Upper lobe of left lung (tissue), 6 donors: ENCODE measurements around the gene IL17D. TPM values are rescaled to one million over a fixed set of nuclear protein-coding genes. Genes with fewer than 3 reads are reported as not detected.
A peak's percentile ranks its signal among the peaks of the same experiment; 100 is the strongest.

ENCODE experiments used
- ATAC-seq, 2 donors: fragments of 200-7000 bp; cut with Tn5 transposase; one replicate each; pipeline ENCODE4 v1.9.1; 2022; ENCODE audit warnings: mild to moderate bottlenecking in 2 of 2, moderate library complexity in 2 of 2; ENCODE audit not compliant: low FRiP score in 2 of 2
- DNase-seq, 2 donors: peaks; one replicate each; pipeline ENCODE4 v3.0.0-alpha.2; 2019 to 2020
- H3K27ac ChIP-seq, 4 donors: fragments of 200-600 bp; sonication (generic); one replicate each; pipeline ENCODE4 v1.5.1; 2016 to 2019
- H3K27me3 ChIP-seq, 4 donors: fragments of 200-600 bp; sonication (generic); one replicate each; pipeline ENCODE4 v1.5.1; 2017 to 2019
- H3K36me3 ChIP-seq, 4 donors: fragments of 200-600 bp; sonication (generic); one replicate each; pipeline ENCODE4 v1.5.1; 2016 to 2019
- H3K4me1 ChIP-seq, 4 donors: fragments of 200-600 bp; sonication (generic); one replicate each; pipeline ENCODE4 v1.5.1; 2018 to 2019
- H3K4me3 ChIP-seq, 4 donors: fragments of 200-600 bp; sonication (generic); one replicate each; pipeline ENCODE4 v1.5.1; 2017 to 2019; ENCODE audit warnings: mild to moderate bottlenecking in 2 of 4, moderate library complexity in 1 of 4
- H3K9me3 ChIP-seq, 4 donors: fragments of 200-600 bp; sonication (generic); one replicate each; pipeline ENCODE4 v1.5.1; 2018 to 2019
- CTCF ChIP-seq, 6 experiments: fragments of 450-650 bp in 4 of 6; fragments of 200-600 bp in 2 of 6; sonication (generic) in 2 of 6; IDR thresholded peaks; one replicate each; pipeline ENCODE4 v1.5.1; 2016 to 2019; ENCODE audit warnings: antibody characterized with exemption in 6 of 6
- EP300 ChIP-seq, 4 donors: sonication (generic); formaldehyde crosslinking; IDR thresholded peaks; one replicate each; pipeline ENCODE4 v1.5.1; 2017; ENCODE audit warnings: antibody characterized with exemption in 4 of 4, control low read depth in 2 of 4
- POLR2A ChIP-seq, 4 donors: fragments of 450-650 bp; IDR thresholded peaks; one replicate each; pipeline ENCODE4 v1.5.1; 2016 to 2017; ENCODE audit warnings: antibody characterized with exemption in 4 of 4, mild to moderate bottlenecking in 2 of 4
- POLR2AphosphoS5 ChIP-seq, 2 donors: sonication (generic); formaldehyde crosslinking; IDR thresholded peaks; one replicate each; pipeline ENCODE4 v1.5.1; 2017; ENCODE audit warnings: antibody characterized with exemption in 2 of 2
- WGBS, 2 donors: methylation state at CpG; one replicate each; pipeline ENCODE4 v1.1.5; 2017 to 2018; 5-methylcytosine and 5-hydroxymethylcytosine counted together
- total RNA-seq, 6 donors: library from RNA; depleted of rRNA in 4 of 6; stranded (reverse); fragments of >200 nt in 4 of 6; gene quantifications; one replicate each; pipeline versions ENCODE4 v1.1.0 to v1.2.1, GENCODE V29; 2016 to 2021
- donor health status: DM: no; HTN: no; CAD: no; lungs with moderate emphysema.
- donor health status: DM: no; HTN: yes; CAD: no; lungs with severe emphysema.

The IL17D gene, protein sequence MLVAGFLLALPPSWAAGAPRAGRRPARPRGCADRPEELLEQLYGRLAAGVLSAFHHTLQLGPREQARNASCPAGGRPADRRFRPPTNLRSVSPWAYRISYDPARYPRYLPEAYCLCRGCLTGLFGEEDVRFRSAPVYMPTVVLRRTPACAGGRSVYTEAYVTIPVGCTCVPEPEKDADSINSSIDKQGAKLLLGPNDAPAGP
- 1 to 10 TPM; 1.0 to 6.4 (median 2.4) TPM for total RNA-seq

DNA sequence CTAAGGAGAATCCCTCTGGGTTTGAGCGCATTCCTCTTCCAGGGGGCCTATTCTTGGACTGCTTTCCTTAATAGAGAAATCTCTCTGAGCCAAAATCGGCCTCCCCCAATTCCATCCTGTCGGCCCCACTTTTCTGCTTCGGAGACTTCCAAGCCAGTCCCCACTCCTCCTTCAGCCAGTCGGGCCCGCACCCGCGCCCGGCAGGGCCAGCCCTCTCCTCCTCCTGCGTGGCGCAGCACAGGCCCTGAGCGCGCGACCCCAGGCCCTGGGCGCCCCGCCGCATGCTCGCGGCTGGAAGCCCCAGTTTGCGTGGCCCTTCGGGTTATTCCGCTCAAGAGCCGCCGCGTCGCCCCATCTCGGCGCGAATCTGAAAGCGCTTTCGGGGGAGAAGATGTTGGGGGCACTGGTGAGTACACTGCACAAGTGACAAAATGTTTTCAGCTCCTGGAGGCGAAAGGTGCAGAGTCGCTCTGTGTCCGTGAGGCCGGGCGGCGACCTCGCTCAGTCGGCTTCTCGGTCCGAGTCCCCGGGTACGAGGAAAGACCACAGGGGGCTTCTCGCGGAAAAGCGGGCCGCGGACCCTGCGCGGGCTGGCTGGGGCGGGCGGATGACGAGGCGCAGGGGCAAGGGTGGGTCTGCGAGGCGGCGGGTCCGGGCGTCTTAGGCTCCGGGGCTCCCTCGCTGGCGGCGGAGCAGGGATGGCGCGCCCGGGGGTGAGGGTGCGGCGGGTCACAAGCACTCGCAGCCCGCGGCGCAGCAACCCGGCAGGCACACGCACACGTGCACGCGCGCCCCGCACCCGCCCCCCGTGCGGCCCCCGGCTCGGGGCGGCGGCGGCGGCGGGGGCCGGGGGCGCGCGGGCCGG, at the start of gene IL17D:
Gene IL17D, plus strand, starts transcription at position 785 of the 865 bp plus-strand sequence. CDS start 303 bp downstream, outside the sequence.
- peaks cover 0 to 3% (median 0%) of the 10 kb centered on the region in 4 donors for H3K27me3 ChIP-seq
- WGBS, 2 donors, result 2% methylated on average over 32 to 60 of the region's 94 CpGs
- DNase-seq, result peak in 1 of 2 donors; percentile 91
- peak; percentile 50 to 62 for ATAC-seq
- no peak for TF ChIP-seq POLR2A (IDR thresholded peaks at IDR 0.05)
- no peak for TF ChIP-seq CTCF (IDR thresholded peaks at IDR 0.05)
- TF ChIP-seq POLR2AphosphoS5 (IDR thresholded peaks at IDR 0.05), result no peak
- TF ChIP-seq EP300 (IDR thresholded peaks at IDR 0.05), result no peak
- H3K4me1 ChIP-seq, result peaks cover 8 to 25% (median 10%) of the 10 kb centered on the region in 4 donors
- peak within 1 kb of the TSS in 3 of 4 donors; percentile 52 to 65 (median 61) for H3K27ac ChIP-seq
- no peaks in the 10 kb centered on the region for H3K9me3 ChIP-seq
- peak within 1 kb of the TSS; percentile 34 to 87 (median 64) for H3K4me3 ChIP-seq
- H3K36me3 ChIP-seq, result no peaks in the 10 kb centered on the region

GRCh38 chr13:20654156-20654555, 49.3 kb upstream of the IL17D start:
- 85 to 90% methylated on average over 1 of the region's 1 CpG for WGBS, 2 donors
- Histone ChIP-seq H3K4me1 (no peaks in the 10 kb centered on the region), H3K27ac (no peak overlapping the region), H3K36me3 (peaks cover 0 to 10% (median 1%) of the 10 kb centered on the region in 4 donors), H3K27me3 (no peaks in the 10 kb centered on the region), H3K4me3 (no peak overlapping the region), H3K9me3 (no peaks in the 10 kb centered on the region)
- DNase-seq, result no peak
- no peak for ATAC-seq
- TF ChIP-seq CTCF (IDR thresholded peaks at IDR 0.05) (no peak), POLR2AphosphoS5 (IDR thresholded peaks at IDR 0.05) (no peak), POLR2A (IDR thresholded peaks at IDR 0.05) (no peak), EP300 (IDR thresholded peaks at IDR 0.05) (no peak)

DNA sequence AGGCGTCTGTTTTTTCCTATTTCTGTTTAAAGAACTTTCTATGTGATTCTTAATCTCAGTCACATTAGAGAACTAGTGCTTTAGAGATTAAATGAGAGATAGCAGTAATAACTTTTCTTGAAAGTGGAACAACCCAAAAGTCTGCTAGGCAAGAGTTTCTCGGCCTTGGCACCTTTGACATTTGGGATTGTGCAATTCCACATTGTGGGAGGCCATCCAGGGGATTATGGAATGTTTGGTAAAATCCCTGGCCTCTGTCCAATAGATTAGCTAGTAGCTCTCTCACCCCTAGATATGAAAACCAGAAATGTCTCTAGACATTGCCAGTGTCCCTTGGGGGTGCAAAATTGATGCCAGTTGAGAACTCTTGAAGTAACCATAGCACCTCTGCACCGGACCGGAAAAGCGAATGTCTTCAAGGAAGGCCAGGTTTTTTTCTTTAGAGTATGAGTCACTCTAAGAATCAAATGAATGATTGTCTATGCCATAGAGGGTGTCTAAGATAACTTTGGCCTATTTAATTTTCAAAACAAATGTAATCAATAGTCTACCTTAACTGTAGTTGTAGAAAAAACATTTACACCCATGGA, 45.0 kb upstream of the IL17D start:
- DNase-seq, result no peak
- WGBS, 2 donors, result 71 to 86% methylated on average over 5 of the region's 5 CpGs
- no peak overlapping the region for H3K27ac ChIP-seq
- no peak overlapping the region for H3K4me3 ChIP-seq
- H3K27me3 ChIP-seq, result no peaks in the 10 kb centered on the region
- no peaks in the 10 kb centered on the region for H3K4me1 ChIP-seq
- ATAC-seq, result no peak
- H3K36me3 ChIP-seq, result peaks cover 0 to 20% (median 1%) of the 10 kb centered on the region in 4 donors
- H3K9me3 ChIP-seq, result no peaks in the 10 kb centered on the region
- TF ChIP-seq EP300 (IDR thresholded peaks at IDR 0.05) (no peak), CTCF (IDR thresholded peaks at IDR 0.05) (no peak), POLR2A (IDR thresholded peaks at IDR 0.05) (no peak), POLR2AphosphoS5 (IDR thresholded peaks at IDR 0.05) (no peak)

GRCh38 chr13:20664351-20664750, 39.1 kb upstream of the IL17D start:
- H3K36me3 ChIP-seq, result peaks cover 0 to 20% (median 0%) of the 10 kb centered on the region in 4 donors
- H3K9me3 ChIP-seq, result no peaks in the 10 kb centered on the region
- DNase-seq (no peak), ATAC-seq (no peak)
- no peaks in the 10 kb centered on the region for H3K4me1 ChIP-seq
- H3K4me3 ChIP-seq, result no peak overlapping the region
- no peak overlapping the region for H3K27ac ChIP-seq
- no peak for TF ChIP-seq POLR2AphosphoS5 (IDR thresholded peaks at IDR 0.05)
- TF ChIP-seq POLR2A (IDR thresholded peaks at IDR 0.05), result no peak
- no peak for TF ChIP-seq EP300 (IDR thresholded peaks at IDR 0.05)
- TF ChIP-seq CTCF (IDR thresholded peaks at IDR 0.05), result no peak
- H3K27me3 ChIP-seq, result no peaks in the 10 kb centered on the region
